ENCODE data around the gene PGBD2. TPM values are rescaled to one million over a fixed set of nuclear protein-coding genes. Genes with fewer than 3 reads are reported as not detected.

PGBD2 gene
- total and polyA plus RNA-seq, 9 of the 15 experiments (the other 6 are each of a cell fraction or from before 2014, with no cell fraction given), result 11.9 to 21.8 (median 14.7) TPM

DNA sequence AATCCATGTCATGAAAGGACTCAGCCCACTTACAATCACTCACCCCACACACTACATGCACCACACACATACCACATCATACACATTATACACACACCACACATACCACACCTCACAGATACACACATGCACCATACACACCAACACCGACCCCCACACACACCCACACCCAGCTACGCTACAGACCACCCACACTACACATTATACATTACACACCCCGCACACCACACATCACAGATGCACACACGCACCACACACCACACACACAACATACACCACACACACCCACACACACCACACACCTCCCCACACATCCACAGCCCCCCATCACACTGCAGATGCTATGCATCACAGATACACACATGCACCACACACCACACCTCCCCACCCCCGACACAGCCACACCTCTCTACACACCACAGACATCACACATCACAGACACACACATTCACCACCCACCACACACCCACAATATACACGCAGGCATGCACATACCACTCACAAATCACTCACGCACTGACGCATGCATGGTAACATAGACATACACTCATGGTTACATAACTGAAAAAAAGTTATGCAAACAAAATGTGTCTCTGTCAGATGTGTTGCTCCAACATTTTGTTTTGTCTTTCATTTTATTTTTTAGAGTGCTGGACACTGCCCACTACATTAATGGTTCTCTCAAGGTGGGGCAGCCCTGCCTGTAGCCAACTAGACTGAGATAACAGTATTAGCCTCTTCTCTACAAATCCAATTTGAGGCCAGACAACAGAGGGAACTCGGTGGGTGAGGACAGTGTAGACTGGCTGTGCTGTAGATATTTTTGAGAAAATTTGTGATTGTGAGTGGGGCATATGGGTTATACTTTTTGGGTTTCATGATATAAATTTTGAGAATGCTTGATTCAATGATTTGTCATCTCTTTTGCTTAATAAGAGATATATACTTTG is 15.2 kb upstream of the PGBD2 start (continued):
- TF ChIP-seq THAP12 (CRISPR knock-in tag; IDR thresholded peaks at IDR 0.05) (no peak), ZNF384 (IDR thresholded peaks at IDR 0.05; ENCODE audit: low read depth, low read length) (no peak), CTCF (IDR thresholded peaks at IDR 0.05 in 2 of 3, conservative IDR thresholded peaks at IDR 0.05 in 1 of 3; ENCODE audit: insufficient read depth in 2 of 3, low read depth in 1 of 3, low read length in 3 of 3) (no peak), FOXP4 (CRISPR knock-in tag; IDR thresholded peaks at IDR 0.05; ENCODE audit: borderline replicate concordance) (no peak; the same call in 1 of the 2 replicates), BRCA1 (IDR thresholded peaks at IDR 0.05) (no peak), BRCA1 (CRISPR knock-in tag; IDR thresholded peaks at IDR 0.05) (no peak), HNRNPK (IDR thresholded peaks at IDR 0.05; ENCODE audit: low read depth, low read length, poor library complexity, severe bottlenecking) (no peak), CHD4 (IDR thresholded peaks at IDR 0.05; ENCODE audit: insufficient read depth, insufficient replicate concordance, low read depth, low read length, poor library complexity, severe bottlenecking) (no peak), RNF219 (CRISPR knock-in tag; IDR thresholded peaks at IDR 0.05) (no peak), NCOR1 (IDR thresholded peaks at IDR 0.05) (peak; percentile 47)
- TF ChIP-seq, protein P1, sequence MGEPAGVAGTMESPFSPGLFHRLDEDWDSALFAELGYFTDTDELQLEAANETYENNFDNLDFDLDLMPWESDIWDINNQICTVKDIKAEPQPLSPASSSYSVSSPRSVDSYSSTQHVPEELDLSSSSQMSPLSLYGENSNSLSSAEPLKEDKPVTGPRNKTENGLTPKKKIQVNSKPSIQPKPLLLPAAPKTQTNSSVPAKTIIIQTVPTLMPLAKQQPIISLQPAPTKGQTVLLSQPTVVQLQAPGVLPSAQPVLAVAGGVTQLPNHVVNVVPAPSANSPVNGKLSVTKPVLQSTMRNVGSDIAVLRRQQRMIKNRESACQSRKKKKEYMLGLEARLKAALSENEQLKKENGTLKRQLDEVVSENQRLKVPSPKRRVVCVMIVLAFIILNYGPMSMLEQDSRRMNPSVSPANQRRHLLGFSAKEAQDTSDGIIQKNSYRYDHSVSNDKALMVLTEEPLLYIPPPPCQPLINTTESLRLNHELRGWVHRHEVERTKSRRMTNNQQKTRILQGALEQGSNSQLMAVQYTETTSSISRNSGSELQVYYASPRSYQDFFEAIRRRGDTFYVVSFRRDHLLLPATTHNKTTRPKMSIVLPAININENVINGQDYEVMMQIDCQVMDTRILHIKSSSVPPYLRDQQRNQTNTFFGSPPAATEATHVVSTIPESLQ (CRISPR knock-in tag; IDR thresholded peaks at IDR 0.05), result no peak
- TF ChIP-seq, protein P2, sequence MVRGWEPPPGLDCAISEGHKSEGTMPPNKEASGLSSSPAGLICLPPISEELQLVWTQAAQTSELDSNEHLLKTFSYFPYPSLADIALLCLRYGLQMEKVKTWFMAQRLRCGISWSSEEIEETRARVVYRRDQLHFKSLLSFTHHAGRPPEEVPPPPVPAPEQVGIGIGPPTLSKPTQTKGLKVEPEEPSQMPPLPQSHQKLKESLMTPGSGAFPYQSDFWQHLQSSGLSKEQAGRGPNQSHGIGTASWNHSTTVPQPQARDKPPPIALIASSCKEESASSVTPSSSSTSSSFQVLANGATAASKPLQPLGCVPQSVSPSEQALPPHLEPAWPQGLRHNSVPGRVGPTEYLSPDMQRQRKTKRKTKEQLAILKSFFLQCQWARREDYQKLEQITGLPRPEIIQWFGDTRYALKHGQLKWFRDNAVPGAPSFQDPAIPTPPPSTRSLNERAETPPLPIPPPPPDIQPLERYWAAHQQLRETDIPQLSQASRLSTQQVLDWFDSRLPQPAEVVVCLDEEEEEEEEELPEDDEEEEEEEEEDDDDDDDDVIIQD (CRISPR knock-in tag; IDR thresholded peaks at IDR 0.05), result no peak
